Stimulated activated naive CD8-positive, alpha-beta T cell treated with anti-CD3 and anti-CD28 coated beads, Interleukin-15, Interleukin-2, amounts not matched to agents 100 ng/mL and 50 ng/mL, for 24 hours (primary cell): Measurements from ENCODE around the gene ARHGEF28.

Source experiments
- H3K27ac Mint-ChIP-seq: one replicate; pipeline ENCODE4 v1.8.0; 2021; ENCODE audit warnings: mild to moderate bottlenecking, mixed read lengths
- H3K27me3 Mint-ChIP-seq: one replicate; pipeline ENCODE4 v1.8.0; 2021; ENCODE audit warnings: mixed read lengths
- H3K36me3 Mint-ChIP-seq: one replicate; pipeline ENCODE4 v1.8.0; 2021; ENCODE audit warnings: low read depth, mixed read lengths
- H3K4me1 Mint-ChIP-seq: one replicate; pipeline ENCODE4 v1.8.0; 2021; ENCODE audit warnings: low read depth, mixed read lengths
- H3K4me3 Mint-ChIP-seq: one replicate; pipeline ENCODE4 v1.8.0; 2021; ENCODE audit warnings: mild to moderate bottlenecking, mixed read lengths
- H3K9me3 Mint-ChIP-seq: one replicate; pipeline ENCODE4 v1.8.0; 2021; ENCODE audit warnings: mixed read lengths

Gene ARHGEF28

GRCh38 chr5:73687357-73687756, 61.4 kb downstream of the ARHGEF28 start:
- Mint-ChIP-seq H3K36me3 (no peaks in the 10 kb centered on the region), H3K27me3 (no peaks in the 10 kb centered on the region), H3K27ac (no peak overlapping the region), H3K4me3 (no peak overlapping the region), H3K4me1 (peaks cover 5% of the 10 kb centered on the region), H3K9me3 (no peaks in the 10 kb centered on the region)

DNA sequence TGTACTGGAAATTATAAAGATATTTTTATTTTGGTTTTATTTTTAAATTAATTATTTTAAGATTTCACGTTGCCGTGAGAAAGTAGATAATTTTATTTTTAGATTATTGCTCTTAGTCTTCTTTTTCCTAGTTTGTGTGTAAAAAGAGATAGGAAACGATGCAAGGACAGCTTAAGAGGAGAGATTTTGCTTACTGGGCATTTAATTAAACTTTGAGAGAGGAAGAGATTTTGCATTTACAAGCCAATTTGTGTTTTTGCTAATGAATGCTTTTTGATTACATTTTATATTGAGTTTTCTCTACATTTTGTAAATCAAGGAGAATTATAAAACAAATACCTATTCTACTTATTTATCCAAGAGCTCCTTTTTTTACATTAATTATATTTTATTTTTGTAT, 64.0 kb downstream of the ARHGEF28 start:
- H3K27ac Mint-ChIP-seq, result no peak overlapping the region
- H3K36me3 Mint-ChIP-seq, result no peaks in the 10 kb centered on the region
- H3K9me3 Mint-ChIP-seq, result no peaks in the 10 kb centered on the region
- peaks cover 28% of the 10 kb centered on the region for H3K4me1 Mint-ChIP-seq
- peaks cover 11% of the 10 kb centered on the region for H3K27me3 Mint-ChIP-seq
- no peak overlapping the region for H3K4me3 Mint-ChIP-seq

- no peak overlapping the region for H3K4me3 Mint-ChIP-seq
- H3K36me3 Mint-ChIP-seq, result no peaks in the 10 kb centered on the region
- H3K27me3 Mint-ChIP-seq, result peaks cover 16% of the 10 kb centered on the region
- H3K27ac Mint-ChIP-seq, result no peak overlapping the region
- no peaks in the 10 kb centered on the region for H3K9me3 Mint-ChIP-seq
- peaks cover 34% of the 10 kb centered on the region for H3K4me1 Mint-ChIP-seq
These were observed 65.5 kb downstream of the ARHGEF28 start for GRCh38 chr5:73691302-73692080.

- H3K36me3 Mint-ChIP-seq, result no peaks in the 10 kb centered on the region
- peaks cover 34% of the 10 kb centered on the region for H3K4me1 Mint-ChIP-seq
- H3K9me3 Mint-ChIP-seq, result no peaks in the 10 kb centered on the region
- H3K27me3 Mint-ChIP-seq, result peaks cover 16% of the 10 kb centered on the region
- no peak overlapping the region for H3K4me3 Mint-ChIP-seq
- H3K27ac Mint-ChIP-seq, result no peak overlapping the region
These were observed 66.2 kb downstream of the ARHGEF28 start for GRCh38 chr5:73692166-73692640.

- Mint-ChIP-seq H3K36me3 (no peaks in the 10 kb centered on the region), H3K4me3 (peak overlapping the region; percentile 30), H3K9me3 (no peaks in the 10 kb centered on the region), H3K4me1 (peaks cover 34% of the 10 kb centered on the region), H3K27me3 (peaks cover 20% of the 10 kb centered on the region), H3K27ac (no peak overlapping the region)
These were observed 67.0 kb downstream of the ARHGEF28 start for GRCh38 chr5:73692981-73693380.

GRCh38 chr5:73693573-73694061, 67.6 kb downstream of the ARHGEF28 start:
- Mint-ChIP-seq H3K27ac (no peak overlapping the region), H3K36me3 (no peaks in the 10 kb centered on the region), H3K4me1 (peaks cover 34% of the 10 kb centered on the region), H3K27me3 (peaks cover 26% of the 10 kb centered on the region), H3K4me3 (no peak overlapping the region), H3K9me3 (no peaks in the 10 kb centered on the region)

DNA sequence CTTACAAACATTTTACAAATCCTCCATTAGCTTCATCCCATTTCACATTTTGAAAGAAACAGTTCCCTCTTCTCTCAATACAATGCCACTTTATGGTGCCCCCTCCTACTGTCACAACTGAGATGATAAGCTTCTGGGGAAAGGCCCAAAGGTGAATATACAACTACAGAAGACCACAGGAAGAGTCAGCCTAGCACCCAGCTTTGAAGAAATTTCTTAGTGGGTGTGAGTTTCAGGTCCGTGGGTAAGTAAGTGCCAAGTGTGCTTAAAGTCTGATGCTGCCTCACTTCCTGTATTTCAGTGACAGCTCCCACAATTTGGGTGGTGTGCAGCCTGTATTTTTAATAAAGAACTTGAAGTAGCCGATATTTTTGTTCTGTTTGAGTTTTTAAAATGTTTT, 68.1 kb downstream of the ARHGEF28 start:
- no peak overlapping the region for H3K27ac Mint-ChIP-seq
- H3K4me1 Mint-ChIP-seq, result peaks cover 34% of the 10 kb centered on the region
- no peaks in the 10 kb centered on the region for H3K9me3 Mint-ChIP-seq
- peaks cover 30% of the 10 kb centered on the region for H3K27me3 Mint-ChIP-seq
- H3K4me3 Mint-ChIP-seq, result no peak overlapping the region
- H3K36me3 Mint-ChIP-seq, result no peaks in the 10 kb centered on the region

DNA sequence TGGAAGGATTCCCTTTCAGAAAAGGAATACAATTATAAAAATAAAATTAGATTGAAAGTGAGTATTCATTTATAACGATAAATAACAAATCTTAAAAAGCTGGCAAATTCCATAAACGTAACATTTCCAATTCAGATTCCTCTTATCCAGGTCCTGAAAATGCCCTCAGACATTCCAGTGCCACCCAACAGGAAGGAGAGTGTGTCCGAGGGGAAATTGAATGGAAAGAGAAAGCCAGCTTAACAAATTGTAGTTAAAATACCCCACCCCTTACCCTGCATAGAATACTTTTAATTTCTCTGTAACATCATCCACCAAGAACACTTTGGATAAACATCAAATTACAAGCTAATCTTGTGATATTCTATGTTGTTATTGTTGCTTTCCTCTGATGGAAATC, 72.0 kb downstream of the ARHGEF28 start:
- peaks cover 37% of the 10 kb centered on the region for H3K27me3 Mint-ChIP-seq
- no peak overlapping the region for H3K4me3 Mint-ChIP-seq
- no peaks in the 10 kb centered on the region for H3K9me3 Mint-ChIP-seq
- no peak overlapping the region for H3K27ac Mint-ChIP-seq
- H3K4me1 Mint-ChIP-seq, result peaks cover 26% of the 10 kb centered on the region
- no peaks in the 10 kb centered on the region for H3K36me3 Mint-ChIP-seq

DNA sequence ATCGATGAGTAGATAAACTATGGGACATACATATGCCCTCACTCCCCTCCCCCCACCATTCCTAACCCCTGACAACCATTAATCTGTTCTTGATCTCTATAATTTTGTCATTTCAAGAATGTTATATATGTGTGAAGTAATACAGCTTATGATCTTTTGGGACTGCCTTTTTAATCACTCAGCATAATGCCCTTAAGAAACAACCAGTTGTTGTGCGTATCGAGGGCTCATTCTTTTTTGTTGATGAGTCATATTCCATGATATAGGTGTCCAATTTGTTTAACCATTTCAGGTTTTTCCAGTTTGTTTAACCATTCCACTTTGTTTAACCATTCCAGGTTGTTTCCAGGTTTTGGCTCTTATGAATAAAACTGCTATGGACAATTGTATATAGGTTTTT, 75.6 kb downstream of the ARHGEF28 start:
- no peaks in the 10 kb centered on the region for H3K36me3 Mint-ChIP-seq
- no peak overlapping the region for H3K4me3 Mint-ChIP-seq
- H3K9me3 Mint-ChIP-seq, result no peaks in the 10 kb centered on the region
- no peak overlapping the region for H3K27ac Mint-ChIP-seq
- H3K27me3 Mint-ChIP-seq, result peaks cover 22% of the 10 kb centered on the region
- H3K4me1 Mint-ChIP-seq, result no peaks in the 10 kb centered on the region

DNA sequence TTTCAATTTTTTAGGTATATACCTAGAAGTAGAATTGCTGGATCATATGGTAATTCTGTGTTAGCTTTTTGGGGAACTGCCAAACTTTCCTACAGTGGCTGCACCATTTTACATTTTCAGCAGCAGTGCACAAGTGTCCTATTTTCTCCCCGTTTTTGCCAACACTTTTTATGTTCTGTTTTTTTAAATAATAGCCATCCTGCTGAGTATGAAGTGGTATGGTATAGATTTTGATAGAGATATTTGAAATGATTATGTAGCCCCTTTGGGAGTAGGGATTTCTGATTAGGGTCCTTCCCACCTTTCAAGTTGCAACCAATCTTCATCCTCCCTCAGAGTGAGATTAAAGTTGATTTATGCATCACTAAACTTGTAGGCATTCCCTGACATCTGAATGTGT, 76.5 kb downstream of the ARHGEF28 start:
- peaks cover 20% of the 10 kb centered on the region for H3K27me3 Mint-ChIP-seq
- H3K9me3 Mint-ChIP-seq, result no peaks in the 10 kb centered on the region
- no peak overlapping the region for H3K27ac Mint-ChIP-seq

DNA sequence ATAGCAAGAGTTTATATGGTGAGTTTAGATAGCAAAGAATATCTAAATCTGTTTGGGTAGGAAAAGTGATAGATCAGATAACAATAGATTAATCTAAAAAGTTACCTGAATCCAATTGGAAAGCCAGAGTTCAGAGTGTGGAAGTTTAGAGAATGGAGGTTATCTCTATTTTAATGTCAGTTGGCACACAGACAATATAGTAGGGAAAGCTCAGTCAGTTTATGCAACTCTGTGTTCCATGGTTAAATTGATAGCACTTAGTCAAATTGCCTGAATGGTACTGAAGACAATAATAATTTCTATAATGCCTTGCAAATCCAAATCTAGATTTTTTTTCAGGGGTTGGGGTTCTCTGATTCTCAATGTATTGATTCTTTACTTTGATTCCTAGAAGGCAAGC, 77.0 kb downstream of the ARHGEF28 start:
- no peak overlapping the region for H3K27ac Mint-ChIP-seq
- H3K36me3 Mint-ChIP-seq, result no peaks in the 10 kb centered on the region
- no peaks in the 10 kb centered on the region for H3K9me3 Mint-ChIP-seq
- no peaks in the 10 kb centered on the region for H3K4me1 Mint-ChIP-seq
- H3K27me3 Mint-ChIP-seq, result peaks cover 18% of the 10 kb centered on the region
- H3K4me3 Mint-ChIP-seq, result no peak overlapping the region

More for the DNA sequence above, 76.5 kb downstream of the ARHGEF28 start:
- Mint-ChIP-seq H3K4me1 (no peaks in the 10 kb centered on the region), H3K4me3 (no peak overlapping the region), H3K36me3 (no peaks in the 10 kb centered on the region)

- H3K27ac Mint-ChIP-seq, result no peak overlapping the region
- peaks cover 5% of the 10 kb centered on the region for H3K27me3 Mint-ChIP-seq
- no peaks in the 10 kb centered on the region for H3K4me1 Mint-ChIP-seq
- peaks cover 4% of the 10 kb centered on the region for H3K9me3 Mint-ChIP-seq
- no peak overlapping the region for H3K4me3 Mint-ChIP-seq
- no peaks in the 10 kb centered on the region for H3K36me3 Mint-ChIP-seq
These were observed 79.4 kb downstream of the ARHGEF28 start for GRCh38 chr5:73705364-73705763.

DNA sequence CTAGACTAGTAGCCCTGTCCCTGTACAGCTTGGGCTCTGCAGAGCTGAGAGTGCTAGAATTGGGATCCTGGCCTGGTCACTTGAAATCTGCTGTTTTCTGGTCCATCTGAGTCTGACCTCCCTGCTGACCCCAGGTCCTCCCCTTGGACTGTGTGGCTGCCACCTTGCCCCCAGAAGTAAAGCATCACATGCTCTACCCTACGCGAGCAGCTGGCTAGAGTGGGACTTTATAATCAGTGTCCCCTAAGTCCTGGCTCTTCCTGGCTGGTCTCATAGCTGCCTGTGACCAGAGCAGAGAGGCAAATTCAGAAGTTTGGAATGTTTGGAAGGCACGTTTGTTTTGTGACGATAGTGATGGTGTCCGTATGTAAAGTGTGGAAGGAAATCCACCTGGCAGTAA, 81.0 kb downstream of the ARHGEF28 start:
- no peaks in the 10 kb centered on the region for H3K36me3 Mint-ChIP-seq
- no peak overlapping the region for H3K27ac Mint-ChIP-seq
- no peak overlapping the region for H3K4me3 Mint-ChIP-seq
- H3K9me3 Mint-ChIP-seq, result peaks cover 4% of the 10 kb centered on the region
- H3K27me3 Mint-ChIP-seq, result peaks cover 8% of the 10 kb centered on the region
- H3K4me1 Mint-ChIP-seq, result no peaks in the 10 kb centered on the region

- no peak overlapping the region for H3K4me3 Mint-ChIP-seq
- H3K9me3 Mint-ChIP-seq, result peaks cover 4% of the 10 kb centered on the region
- H3K27ac Mint-ChIP-seq, result no peak overlapping the region
- no peaks in the 10 kb centered on the region for H3K4me1 Mint-ChIP-seq
- peaks cover 18% of the 10 kb centered on the region for H3K27me3 Mint-ChIP-seq
- no peaks in the 10 kb centered on the region for H3K36me3 Mint-ChIP-seq
These were observed 83.6 kb downstream of the ARHGEF28 start for GRCh38 chr5:73709536-73710129.

DNA sequence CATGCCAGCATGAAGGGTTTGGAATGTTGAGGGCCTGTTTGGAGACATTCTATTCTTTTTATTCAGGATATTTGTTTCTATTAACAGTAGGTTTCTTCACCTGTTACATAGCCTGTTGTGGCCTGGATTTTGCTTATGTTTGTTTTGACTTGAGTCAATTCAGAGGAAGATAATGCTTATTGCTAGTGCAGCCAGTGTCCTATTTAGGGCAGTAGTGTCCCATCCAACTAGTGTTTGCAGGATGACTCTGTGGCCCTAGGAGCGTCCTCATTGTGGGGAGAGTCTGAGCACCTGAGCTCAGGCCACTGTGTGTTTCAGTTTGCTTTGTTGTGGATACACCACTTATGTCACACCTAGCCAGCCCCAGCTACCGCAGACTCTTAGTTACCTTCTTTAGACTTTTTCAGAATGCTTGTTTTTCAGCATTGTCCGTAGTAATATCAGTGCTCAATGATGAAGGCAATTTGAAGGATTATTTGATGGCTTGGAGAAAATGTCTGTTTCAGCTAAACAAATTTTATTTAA, 90.3 kb downstream of the ARHGEF28 start:
- no peak overlapping the region for H3K4me3 Mint-ChIP-seq
- H3K9me3 Mint-ChIP-seq, result no peaks in the 10 kb centered on the region
- H3K4me1 Mint-ChIP-seq, result no peaks in the 10 kb centered on the region
- H3K36me3 Mint-ChIP-seq, result no peaks in the 10 kb centered on the region
- peaks cover 29% of the 10 kb centered on the region for H3K27me3 Mint-ChIP-seq
- no peak overlapping the region for H3K27ac Mint-ChIP-seq
